Astrocyte (in vitro differentiated cells and primary cell): Measurements from ENCODE around the gene ZNF311. TPM values are rescaled to one million over a fixed set of nuclear protein-coding genes. Genes with fewer than 3 reads are reported as not detected.

ENCODE experiments used
- DNase-seq: peaks from one replicate; pipeline ENCODE4 v3.0.0-alpha.2; 2010; ENCODE audit warnings: low read depth
- FAIRE-seq: peaks from 2 replicates; lab custom pipeline; 2011; peaks lifted over from hg19 to GRCh38; lab: Jason Lieb, UNC
- H2AFZ ChIP-seq: 2 replicates; pipeline ENCODE4 v1.6.0; 2012; ENCODE audit warnings: low read depth, low read length, inconsistent platforms
- H3K27ac ChIP-seq: 2 replicates; pipeline ENCODE4 v1.5.1; 2011; ENCODE audit warnings: low read depth, low read length, inconsistent platforms
- H3K27me3 ChIP-seq: 2 replicates; pipeline ENCODE4 v1.6.0; 2011; ENCODE audit warnings: low read length, inconsistent platforms; ENCODE audit not compliant: insufficient read depth
- H3K36me3 ChIP-seq: 2 replicates; pipeline ENCODE4 v1.5.1; 2011; ENCODE audit warnings: low read length, inconsistent platforms; ENCODE audit not compliant: insufficient read depth
- H3K4me1 ChIP-seq: 2 replicates; pipeline ENCODE4 v1.5.1; 2011; ENCODE audit warnings: low read length, inconsistent platforms; ENCODE audit not compliant: insufficient read depth
- H3K4me2 ChIP-seq: 2 replicates; pipeline ENCODE4 v1.6.0; 2012; ENCODE audit warnings: low read length, inconsistent platforms
- H3K4me3 ChIP-seq: 2 replicates; pipeline ENCODE4 v1.5.1; 2011; ENCODE audit warnings: low read depth, mild to moderate bottlenecking, low read length, inconsistent platforms; ENCODE audit not compliant: insufficient read depth
- H3K79me2 ChIP-seq: 2 replicates; pipeline ENCODE4 v1.6.0; 2012; ENCODE audit warnings: mild to moderate bottlenecking, low read length, inconsistent platforms; ENCODE audit not compliant: insufficient read depth
- H3K9ac ChIP-seq: 2 replicates; pipeline ENCODE4 v1.6.0; 2012; ENCODE audit warnings: mild to moderate bottlenecking, low read length, inconsistent platforms
- H3K9me3 ChIP-seq: 2 replicates; pipeline ENCODE4 v1.5.1; 2012; ENCODE audit warnings: low read depth, mild to moderate bottlenecking, low read length, inconsistent platforms; ENCODE audit not compliant: insufficient read depth
- H4K20me1 ChIP-seq: 2 replicates; pipeline ENCODE4 v1.6.0; 2012; ENCODE audit warnings: low read length, inconsistent platforms; ENCODE audit not compliant: insufficient read depth
- H3K27ac Mint-ChIP-seq: one replicate; pipeline ENCODE4 v1.8.0; 2021; ENCODE audit warnings: mild to moderate bottlenecking, mixed read lengths; ENCODE audit not compliant: unreplicated experiment
- H3K27me3 Mint-ChIP-seq: one replicate; pipeline ENCODE4 v1.8.0; 2021; ENCODE audit warnings: low read depth, mixed read lengths; ENCODE audit not compliant: unreplicated experiment
- H3K36me3 Mint-ChIP-seq: one replicate; pipeline ENCODE4 v1.8.0; 2021; ENCODE audit warnings: low read depth, mixed read lengths; ENCODE audit not compliant: unreplicated experiment
- H3K4me1 Mint-ChIP-seq: one replicate; pipeline ENCODE4 v1.8.0; 2021; ENCODE audit warnings: low read depth, mixed read lengths; ENCODE audit not compliant: unreplicated experiment
- H3K4me3 Mint-ChIP-seq: one replicate; pipeline ENCODE4 v1.8.0; 2021; ENCODE audit warnings: mild to moderate bottlenecking, moderate library complexity, mixed read lengths; ENCODE audit not compliant: unreplicated experiment
- H3K9me3 Mint-ChIP-seq: one replicate; pipeline ENCODE4 v1.8.0; 2021; ENCODE audit warnings: mild to moderate bottlenecking, mixed read lengths; ENCODE audit not compliant: unreplicated experiment
- EZH2 ChIP-seq: IDR thresholded peaks from 2 replicates; pipeline ENCODE4 v1.6.1; 2012; ENCODE audit warnings: mild to moderate bottlenecking, low read length, inconsistent platforms; ENCODE audit not compliant: insufficient read depth
- total RNA-seq: library from RNA; stranded (reverse); gene quantifications from 2 replicates; pipeline ENCODE4 v1.2.1, GENCODE V29; 2021
- TF ChIP-seq, protein P1 (sequence below): IDR thresholded peaks from 2 replicates; pipeline ENCODE4 v1.5.1; 2011; ENCODE audit warnings: low read depth, mild to moderate bottlenecking, inconsistent platforms, low read length, moderate library complexity; ENCODE audit not compliant: insufficient read depth

Gene ZNF311
- total RNA-seq, 1 donor from 2014 or later = 1.7 TPM

DNA sequence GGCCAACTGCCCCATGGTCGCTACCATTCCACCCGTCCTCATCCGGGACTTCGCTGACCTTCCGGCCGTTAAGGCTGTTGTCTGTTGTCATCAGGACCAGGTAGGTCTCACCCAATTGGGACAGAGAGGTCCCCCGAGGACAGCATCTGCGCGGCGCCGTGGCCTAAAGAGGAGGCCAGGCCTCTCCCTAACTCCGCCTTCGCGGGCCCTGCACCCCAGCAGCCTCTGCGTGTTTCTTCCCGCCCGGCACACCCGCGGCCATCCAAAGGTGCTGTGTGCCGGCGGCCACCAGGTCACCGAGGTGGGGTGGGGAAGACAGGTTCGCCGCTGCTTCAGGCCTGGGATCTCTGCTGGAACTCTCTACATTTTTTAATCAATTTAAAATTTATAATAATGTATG, 30.8 kb upstream of the ZNF311 start:
- no peaks in the 10 kb centered on the region for H3K9me3 Mint-ChIP-seq
- no peaks in the 10 kb centered on the region for H3K79me2 ChIP-seq
- no peaks in the 10 kb centered on the region for H3K36me3 Mint-ChIP-seq
- H3K4me2 ChIP-seq = no peak overlapping the region
- H3K4me1 ChIP-seq = no peaks in the 10 kb centered on the region
- no peaks in the 10 kb centered on the region for H3K27me3 Mint-ChIP-seq
- no peak overlapping the region for H3K27ac Mint-ChIP-seq
- no peaks in the 10 kb centered on the region for H3K9me3 ChIP-seq
- no peak overlapping the region for H3K4me3 ChIP-seq
- H3K36me3 ChIP-seq = no peaks in the 10 kb centered on the region
- DNase-seq = no peak
- TF ChIP-seq, protein P1, sequence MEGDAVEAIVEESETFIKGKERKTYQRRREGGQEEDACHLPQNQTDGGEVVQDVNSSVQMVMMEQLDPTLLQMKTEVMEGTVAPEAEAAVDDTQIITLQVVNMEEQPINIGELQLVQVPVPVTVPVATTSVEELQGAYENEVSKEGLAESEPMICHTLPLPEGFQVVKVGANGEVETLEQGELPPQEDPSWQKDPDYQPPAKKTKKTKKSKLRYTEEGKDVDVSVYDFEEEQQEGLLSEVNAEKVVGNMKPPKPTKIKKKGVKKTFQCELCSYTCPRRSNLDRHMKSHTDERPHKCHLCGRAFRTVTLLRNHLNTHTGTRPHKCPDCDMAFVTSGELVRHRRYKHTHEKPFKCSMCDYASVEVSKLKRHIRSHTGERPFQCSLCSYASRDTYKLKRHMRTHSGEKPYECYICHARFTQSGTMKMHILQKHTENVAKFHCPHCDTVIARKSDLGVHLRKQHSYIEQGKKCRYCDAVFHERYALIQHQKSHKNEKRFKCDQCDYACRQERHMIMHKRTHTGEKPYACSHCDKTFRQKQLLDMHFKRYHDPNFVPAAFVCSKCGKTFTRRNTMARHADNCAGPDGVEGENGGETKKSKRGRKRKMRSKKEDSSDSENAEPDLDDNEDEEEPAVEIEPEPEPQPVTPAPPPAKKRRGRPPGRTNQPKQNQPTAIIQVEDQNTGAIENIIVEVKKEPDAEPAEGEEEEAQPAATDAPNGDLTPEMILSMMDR = no peak
- no peak for TF ChIP-seq EZH2
- no peaks in the 10 kb centered on the region for H4K20me1 ChIP-seq
- H3K4me1 Mint-ChIP-seq = no peaks in the 10 kb centered on the region
- no peak for FAIRE-seq
- no peak overlapping the region for H3K9ac ChIP-seq
- no peak overlapping the region for H3K27ac ChIP-seq
- H2AFZ ChIP-seq = no peak overlapping the region
- H3K27me3 ChIP-seq = no peaks in the 10 kb centered on the region
- no peak overlapping the region for H3K4me3 Mint-ChIP-seq

DNA sequence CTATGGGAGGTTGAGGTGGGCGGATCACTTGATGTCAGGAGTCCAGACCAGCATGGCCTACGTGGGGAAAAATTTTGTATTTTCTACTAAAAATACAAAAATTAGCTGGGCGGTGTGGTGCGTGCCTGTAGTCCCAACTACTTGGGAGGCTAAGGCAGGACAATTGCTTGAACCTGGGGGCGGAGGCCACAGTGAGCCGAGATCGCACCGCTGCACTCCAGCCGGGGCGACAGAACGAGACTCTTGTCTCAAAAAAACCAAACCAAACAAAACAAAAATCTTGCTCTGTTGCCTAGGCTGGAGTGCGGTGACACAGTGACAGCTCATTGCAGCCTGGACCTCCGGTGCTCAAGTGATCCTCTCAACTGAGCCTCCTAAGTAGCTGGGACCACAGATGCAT, 23.7 kb upstream of the ZNF311 start:
- peaks cover 3% of the 10 kb centered on the region for H3K9me3 Mint-ChIP-seq
- H3K27me3 Mint-ChIP-seq = peaks cover 5% of the 10 kb centered on the region
- Histone ChIP-seq H4K20me1 (no peaks in the 10 kb centered on the region), H2AFZ (no peak overlapping the region), H3K36me3 (no peaks in the 10 kb centered on the region), H3K79me2 (no peaks in the 10 kb centered on the region), H3K9me3 (no peaks in the 10 kb centered on the region), H3K27ac (no peak overlapping the region), H3K9ac (no peak overlapping the region), H3K4me3 (no peak overlapping the region), H3K27me3 (peaks cover 2% of the 10 kb centered on the region), H3K4me2 (no peak overlapping the region), H3K4me1 (no peaks in the 10 kb centered on the region)
- FAIRE-seq (no peak), DNase-seq (no peak)
- no peak overlapping the region for H3K27ac Mint-ChIP-seq
- no peak overlapping the region for H3K4me3 Mint-ChIP-seq
- H3K36me3 Mint-ChIP-seq = no peaks in the 10 kb centered on the region
- no peak for TF ChIP-seq EZH2
- TF ChIP-seq, protein P1 = no peak
- no peaks in the 10 kb centered on the region for H3K4me1 Mint-ChIP-seq

DNA sequence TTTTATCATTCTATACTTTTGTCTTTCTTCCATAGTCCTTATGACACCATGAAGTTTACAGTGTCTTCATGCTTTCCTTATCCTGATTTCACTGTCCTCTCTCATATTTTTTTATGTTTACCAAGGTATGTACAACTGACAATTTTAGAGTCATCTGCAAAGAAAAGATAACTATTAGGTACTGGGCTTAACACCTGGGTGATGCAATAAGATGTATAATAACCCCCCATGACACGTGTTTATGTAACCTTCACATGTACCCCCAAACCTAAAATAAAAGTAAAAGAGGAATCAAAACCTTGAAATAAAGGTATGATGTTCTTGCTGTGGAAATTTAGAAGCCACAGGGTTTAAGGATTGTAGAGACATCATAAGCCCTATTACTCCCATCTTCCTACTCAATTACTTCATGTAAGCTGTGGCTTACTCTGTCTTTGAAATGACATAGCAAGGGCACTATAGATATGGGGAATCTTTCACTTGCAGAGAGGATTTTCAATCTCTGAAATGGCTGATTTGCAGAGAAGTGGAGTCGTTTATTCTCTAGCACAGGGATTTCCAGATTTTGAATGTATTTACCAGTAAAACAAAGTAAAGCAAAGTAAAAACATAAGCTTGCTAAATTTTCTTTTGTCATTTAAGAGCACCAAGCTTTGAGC, 20.9 kb upstream of the ZNF311 start:
- H3K36me3 Mint-ChIP-seq = no peaks in the 10 kb centered on the region
- H3K27ac ChIP-seq = no peak overlapping the region
- no peak overlapping the region for H3K9ac ChIP-seq
- H4K20me1 ChIP-seq = no peaks in the 10 kb centered on the region
- FAIRE-seq (no peak), DNase-seq (no peak)
- H3K27me3 Mint-ChIP-seq = peaks cover 5% of the 10 kb centered on the region
- H3K36me3 ChIP-seq = no peaks in the 10 kb centered on the region
- TF ChIP-seq, protein P1 = no peak
- no peak for TF ChIP-seq EZH2
- H3K4me1 ChIP-seq = no peaks in the 10 kb centered on the region
- H3K9me3 ChIP-seq = no peaks in the 10 kb centered on the region
- H3K4me3 Mint-ChIP-seq = no peak overlapping the region
- no peak overlapping the region for H2AFZ ChIP-seq
- no peaks in the 10 kb centered on the region for H3K79me2 ChIP-seq
- H3K9me3 Mint-ChIP-seq = peaks cover 3% of the 10 kb centered on the region
- no peaks in the 10 kb centered on the region for H3K4me1 Mint-ChIP-seq
- no peak overlapping the region for H3K4me3 ChIP-seq
- H3K27ac Mint-ChIP-seq = no peak overlapping the region
- H3K4me2 ChIP-seq = no peak overlapping the region
- peaks cover 2% of the 10 kb centered on the region for H3K27me3 ChIP-seq
